Measurements from ENCODE around the gene RCAN2.

DNA sequence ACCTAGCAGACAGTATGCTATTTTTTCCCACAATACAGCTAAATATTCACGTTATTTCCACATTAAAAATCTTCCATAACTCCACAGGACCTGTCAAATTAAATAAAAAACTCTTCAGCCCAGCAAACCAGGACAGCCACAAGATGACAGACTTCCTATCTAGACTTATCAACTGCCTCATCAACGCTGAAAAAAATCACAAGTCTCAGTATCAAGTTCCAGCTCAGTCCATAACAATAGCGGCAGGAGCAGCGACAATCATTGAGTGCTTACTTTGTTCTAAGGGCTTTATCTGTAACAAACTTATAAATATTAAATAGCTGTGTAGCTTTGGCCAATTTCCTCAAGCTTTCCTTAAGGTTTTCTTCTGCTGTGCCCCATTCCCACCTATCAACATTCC lies 24.7 kb downstream of the RCAN2 start:
- TF ChIP-seq, protein P1, sequence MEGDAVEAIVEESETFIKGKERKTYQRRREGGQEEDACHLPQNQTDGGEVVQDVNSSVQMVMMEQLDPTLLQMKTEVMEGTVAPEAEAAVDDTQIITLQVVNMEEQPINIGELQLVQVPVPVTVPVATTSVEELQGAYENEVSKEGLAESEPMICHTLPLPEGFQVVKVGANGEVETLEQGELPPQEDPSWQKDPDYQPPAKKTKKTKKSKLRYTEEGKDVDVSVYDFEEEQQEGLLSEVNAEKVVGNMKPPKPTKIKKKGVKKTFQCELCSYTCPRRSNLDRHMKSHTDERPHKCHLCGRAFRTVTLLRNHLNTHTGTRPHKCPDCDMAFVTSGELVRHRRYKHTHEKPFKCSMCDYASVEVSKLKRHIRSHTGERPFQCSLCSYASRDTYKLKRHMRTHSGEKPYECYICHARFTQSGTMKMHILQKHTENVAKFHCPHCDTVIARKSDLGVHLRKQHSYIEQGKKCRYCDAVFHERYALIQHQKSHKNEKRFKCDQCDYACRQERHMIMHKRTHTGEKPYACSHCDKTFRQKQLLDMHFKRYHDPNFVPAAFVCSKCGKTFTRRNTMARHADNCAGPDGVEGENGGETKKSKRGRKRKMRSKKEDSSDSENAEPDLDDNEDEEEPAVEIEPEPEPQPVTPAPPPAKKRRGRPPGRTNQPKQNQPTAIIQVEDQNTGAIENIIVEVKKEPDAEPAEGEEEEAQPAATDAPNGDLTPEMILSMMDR (IDR thresholded peaks at IDR 0.05): no peak
- TF ChIP-seq POLR2A (IDR thresholded peaks at IDR 0.05) (no peak), POLR2AphosphoS5 (IDR thresholded peaks at IDR 0.05) (no peak), EP300 (IDR thresholded peaks at IDR 0.05) (no peak)

All from upper lobe of left lung (tissue), 4 donors.